Embryonic facial prominence (tissue), 1 donor: ENCODE data around the gene PDZD7.

Experiments used
- DNase-seq: peaks from one replicate; pipeline ENCODE4 v3.0.0-alpha.2; 2016; ENCODE audit errors: extremely low spot score

Gene PDZD7

DNA sequence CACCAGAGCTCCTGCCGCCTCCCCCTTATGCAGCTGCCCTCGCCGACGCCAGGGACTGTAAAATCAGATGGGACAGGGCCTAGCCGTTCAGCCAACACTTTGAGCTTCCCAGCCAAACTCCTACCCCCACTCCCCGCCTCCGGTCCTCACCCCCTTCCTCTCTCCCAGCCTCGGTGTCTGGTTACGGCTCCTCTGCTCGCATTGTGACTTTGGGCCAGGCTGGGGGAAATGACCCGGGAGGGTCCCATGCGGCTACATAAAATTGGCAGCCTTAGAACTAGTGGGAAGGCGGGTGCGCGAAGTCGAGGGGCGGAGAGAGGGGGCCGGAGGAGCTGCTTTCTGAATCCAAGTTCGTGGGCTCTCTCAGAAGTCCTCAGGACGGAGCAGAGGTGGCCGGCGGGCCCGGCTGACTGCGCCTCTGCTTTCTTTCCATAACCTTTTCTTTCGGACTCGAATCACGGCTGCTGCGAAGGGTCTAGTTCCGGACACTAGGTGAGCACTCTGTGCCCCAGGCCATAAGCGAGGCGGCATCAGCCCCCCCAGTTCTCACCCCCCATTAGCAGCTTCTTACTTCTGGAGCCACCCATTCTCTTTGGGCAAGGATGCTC is 30.8 kb upstream of the PDZD7 start, which contains the start of gene KAZALD1:
KAZALD1 (plus strand) TSS at position 366 of the 608 bp plus-strand sequence. CDS start 604 bp downstream, outside the sequence.
- DNase-seq: peak; percentile 78

DNA sequence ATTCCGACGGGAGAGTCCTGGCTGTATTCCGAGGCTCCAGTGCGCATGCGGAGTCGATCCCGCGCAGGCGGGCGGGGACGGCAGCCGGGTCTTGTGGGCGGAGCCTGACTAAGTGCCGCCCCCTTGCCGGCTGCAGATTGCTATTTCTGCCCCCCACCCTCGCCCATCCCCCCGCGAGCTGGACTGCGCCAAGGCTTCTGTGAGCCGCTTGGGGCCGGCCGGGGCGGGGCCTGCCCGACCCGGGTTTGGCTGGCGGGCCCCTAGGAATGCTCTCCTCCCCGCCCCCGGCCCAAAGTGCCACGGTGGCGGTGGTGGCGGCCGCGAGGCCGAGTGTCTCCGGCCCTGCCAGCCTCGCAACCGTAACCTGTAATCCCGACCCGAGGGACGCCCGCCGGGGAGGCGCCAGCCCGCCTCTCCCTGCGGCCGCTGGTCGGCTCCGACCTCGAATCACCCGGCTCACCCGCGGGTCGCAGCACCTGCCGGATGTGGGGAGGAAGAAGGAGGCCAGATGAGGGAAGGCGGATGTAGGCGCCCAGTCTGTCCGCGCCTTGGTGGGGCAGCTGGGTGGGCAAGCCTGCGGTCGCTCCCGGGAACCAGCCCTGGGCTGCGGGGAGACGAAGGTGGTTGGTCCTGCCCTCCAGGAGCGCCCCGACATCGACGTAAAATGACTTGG is 30.2 kb upstream of the PDZD7 start:
- peak; percentile 82 for DNase-seq

DNA sequence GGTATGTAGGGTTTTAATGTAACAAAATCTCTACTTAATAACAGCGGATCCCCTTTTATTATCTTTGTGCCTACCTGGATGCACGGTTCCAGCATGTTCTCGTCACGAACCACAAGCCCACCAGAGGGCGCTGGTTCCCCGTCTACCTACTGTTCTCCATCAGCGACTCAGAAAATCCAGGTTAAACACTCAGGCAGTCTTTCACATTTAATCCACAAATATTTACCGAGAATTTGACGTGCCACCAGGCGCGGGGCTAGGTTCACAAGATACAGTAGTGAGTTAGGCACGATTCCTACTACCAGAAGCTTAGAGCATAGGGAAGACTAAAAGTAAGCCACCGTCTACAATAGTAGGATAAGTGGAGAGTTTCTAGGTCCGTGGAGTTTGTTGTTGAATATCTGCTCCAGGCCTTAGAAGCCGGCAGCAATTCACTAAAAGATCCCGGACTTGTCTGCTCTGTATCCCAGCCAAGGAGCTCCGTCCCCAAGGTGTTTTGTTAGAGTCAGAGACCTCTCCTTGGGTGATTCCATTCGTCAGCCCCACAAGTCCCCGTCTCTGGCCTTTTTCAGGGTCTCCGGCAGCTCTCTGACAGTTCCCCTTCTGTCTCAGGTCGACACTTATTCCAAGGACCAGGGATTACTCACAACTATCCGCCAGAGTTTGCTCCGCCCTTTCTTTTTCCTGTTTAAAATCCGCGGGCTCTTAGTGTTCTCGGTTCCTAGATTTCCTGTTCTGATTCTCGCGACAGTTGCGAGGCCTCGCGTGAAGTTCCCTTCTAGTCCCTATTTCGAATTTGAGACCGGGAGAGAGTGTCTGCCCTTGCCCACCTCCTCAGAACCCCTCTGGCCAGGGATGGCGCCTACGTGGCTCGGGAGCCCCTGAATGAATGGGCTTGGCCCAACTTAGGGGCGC is 29.4 kb upstream of the PDZD7 start:
- peak; percentile 93 for DNase-seq

DNA sequence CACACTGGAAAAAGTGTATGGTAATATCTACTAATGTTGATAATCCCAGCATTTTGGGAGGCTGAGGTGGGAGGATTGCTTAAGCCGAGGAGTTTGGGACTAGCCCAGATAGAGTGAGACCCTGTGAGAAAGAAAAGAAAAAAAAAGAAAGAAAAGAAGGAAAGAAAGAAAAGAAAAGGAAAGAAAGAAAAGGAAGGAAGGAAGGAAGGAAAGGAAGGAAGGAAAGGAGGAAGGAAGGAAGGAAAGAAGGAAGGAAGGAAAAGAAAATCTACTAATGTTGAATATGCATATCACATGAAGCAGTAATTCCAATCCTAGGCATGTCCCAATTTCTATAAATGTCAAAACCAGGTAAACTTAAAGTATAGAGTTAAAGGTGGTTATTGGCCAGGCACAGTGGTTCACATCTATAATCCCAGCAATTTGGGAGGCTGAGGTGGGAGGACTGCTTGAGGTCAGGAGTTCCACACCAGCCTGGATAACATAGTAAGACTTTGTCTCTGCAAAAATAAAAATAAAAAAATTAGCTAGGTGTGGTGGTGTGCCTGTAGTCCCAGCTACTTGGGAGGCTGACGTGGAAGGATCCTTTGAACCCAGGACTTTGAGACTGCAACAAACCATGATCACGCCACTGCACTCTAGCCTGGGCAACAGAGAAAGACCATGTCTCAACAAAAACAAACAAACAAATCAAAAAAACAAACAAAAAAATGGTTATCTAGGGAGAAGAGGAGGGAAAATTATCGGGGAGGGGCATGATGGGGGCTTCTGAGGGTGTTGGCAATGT is 25.6 kb upstream of the PDZD7 start:
- no peak for DNase-seq

DNA sequence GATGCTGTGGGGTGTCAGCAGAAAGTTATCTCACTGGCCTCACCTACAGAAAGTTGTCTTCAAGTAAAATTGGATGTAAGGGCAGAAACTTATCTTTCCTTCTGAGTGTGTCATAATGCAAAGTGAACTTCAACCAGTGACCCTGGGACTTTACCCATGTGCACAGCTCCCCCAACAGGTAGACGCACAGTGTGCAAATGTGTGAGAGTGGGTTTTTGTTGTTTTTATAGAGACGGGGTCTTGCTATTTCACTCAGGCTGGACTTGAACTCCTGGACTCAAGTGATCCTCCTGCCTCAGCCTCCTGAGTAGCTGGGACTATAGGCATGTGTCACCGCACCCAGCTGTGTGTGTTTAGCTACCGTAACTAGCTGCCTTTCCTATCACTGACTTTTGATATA is 24.5 kb upstream of the PDZD7 start:
- no peak for DNase-seq

DNA sequence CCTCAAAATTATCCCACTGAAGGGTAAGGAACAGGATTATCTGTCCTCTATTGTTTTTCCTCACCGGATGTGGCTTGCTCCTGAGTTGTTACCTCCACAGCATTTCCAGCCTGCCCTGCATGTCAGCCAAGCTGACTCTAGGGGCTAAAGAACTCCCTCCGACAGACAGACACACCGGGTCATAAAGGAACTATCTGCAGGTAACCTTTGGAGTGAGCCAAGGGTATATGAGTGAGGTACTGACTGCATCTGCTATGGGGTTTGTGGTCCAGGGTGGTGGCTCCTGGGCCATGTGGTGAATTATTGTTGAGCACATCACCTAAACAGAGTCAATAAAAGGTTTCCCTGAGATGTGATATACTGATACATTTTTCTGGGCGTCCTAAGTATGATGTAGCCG is 23.9 kb upstream of the PDZD7 start:
- no peak for DNase-seq

DNA sequence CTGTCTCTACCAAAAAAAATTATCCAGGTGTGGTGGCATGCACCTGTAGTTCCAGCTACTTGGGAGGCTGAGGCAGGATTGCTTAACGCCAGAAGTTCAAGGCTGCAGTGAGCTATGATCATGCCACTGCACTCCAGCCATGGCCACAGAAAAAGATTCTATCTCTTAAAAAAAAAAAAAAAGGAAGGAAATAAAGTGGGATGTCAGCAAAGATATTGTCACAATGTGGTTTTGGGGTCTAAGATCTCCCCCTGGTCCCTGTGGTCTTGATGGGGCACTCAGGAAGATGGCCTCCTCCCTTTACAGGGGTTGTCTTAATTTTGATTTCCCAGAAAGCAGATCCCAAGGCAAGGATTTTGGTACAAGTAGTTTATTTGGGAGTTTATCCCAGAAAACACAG is 23.4 kb upstream of the PDZD7 start:
- DNase-seq: no peak

DNA sequence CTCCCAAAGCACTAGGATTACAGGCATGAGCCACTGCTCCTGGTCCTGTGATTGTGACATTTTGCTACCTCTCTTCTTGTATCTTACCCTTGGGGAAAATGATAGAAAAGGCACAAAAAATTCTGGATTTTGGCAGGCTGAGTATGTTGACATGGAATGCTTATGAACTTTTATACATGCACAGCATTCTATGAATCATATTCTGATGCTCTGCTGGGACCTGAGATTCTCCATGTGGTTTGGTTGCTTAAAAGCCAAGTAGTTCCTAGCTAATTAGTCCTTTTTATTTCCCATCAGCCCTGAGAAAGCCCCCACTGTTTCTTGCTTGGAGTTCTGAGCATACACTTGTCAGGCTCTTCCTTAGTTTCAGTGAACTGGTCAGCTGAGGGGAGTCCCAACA is 22.6 kb upstream of the PDZD7 start:
- DNase-seq: no peak

DNA sequence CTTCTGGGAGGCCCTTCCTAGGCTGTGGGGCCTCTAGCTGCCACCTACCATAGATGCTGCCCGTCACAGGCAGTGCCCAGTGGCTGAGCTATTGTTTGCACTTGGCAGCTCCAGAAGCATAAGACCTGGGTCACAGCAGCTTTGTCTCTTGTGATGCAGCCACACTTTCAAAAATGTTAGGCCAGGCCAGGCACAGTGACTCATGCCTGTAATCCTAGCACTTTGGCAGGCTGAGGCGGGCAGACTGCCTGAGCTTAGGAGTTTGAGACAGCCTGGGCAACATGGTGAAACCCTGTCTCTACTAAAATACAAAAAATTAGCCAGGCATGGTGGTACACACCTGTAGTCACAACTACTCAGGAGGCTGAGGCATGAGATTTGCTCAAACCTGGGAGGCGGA is 21.4 kb upstream of the PDZD7 start:
- no peak for DNase-seq

DNA sequence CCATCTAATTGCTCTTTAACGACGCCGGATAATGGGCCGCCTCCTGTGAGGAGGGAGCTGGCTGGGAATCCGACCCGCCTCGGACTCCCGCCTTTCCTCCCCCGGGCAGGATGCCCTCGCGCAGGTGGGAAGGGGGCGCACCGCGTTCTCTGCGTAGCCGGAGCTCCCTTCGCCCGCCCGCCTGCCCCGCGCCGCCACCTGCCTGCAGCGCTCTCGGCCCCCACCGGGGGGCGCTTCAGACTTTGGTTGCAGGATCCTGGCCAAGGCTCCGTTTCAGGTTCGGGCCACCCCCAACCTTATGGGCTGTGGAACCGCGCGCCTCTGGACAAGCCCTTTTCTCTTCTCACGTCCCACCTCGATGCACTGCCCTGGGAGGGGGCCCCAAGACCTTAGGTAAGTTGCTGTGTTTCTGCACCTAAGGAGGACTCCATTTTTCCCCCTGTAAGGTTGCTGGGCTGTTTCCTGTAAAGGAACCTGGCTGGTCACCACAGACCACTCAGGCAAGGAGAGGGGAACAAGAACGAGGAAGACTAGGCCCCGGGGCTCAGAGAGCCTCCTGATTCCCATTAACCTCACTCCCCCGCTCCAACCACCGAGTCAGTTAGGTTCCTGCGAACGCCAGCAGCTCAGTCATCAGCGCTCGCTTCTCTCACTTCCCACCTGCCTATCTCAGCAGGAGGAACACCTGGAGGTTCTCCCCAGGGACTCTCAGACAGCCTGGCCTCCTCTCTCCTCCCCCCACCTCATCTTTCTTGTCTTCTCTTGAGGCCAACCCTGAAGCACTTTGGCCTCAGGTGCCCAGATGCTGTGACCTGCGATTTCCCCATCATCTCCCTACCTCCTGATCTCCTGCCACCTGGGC is 19.5 kb upstream of the PDZD7 start:
- no peak for DNase-seq

DNA sequence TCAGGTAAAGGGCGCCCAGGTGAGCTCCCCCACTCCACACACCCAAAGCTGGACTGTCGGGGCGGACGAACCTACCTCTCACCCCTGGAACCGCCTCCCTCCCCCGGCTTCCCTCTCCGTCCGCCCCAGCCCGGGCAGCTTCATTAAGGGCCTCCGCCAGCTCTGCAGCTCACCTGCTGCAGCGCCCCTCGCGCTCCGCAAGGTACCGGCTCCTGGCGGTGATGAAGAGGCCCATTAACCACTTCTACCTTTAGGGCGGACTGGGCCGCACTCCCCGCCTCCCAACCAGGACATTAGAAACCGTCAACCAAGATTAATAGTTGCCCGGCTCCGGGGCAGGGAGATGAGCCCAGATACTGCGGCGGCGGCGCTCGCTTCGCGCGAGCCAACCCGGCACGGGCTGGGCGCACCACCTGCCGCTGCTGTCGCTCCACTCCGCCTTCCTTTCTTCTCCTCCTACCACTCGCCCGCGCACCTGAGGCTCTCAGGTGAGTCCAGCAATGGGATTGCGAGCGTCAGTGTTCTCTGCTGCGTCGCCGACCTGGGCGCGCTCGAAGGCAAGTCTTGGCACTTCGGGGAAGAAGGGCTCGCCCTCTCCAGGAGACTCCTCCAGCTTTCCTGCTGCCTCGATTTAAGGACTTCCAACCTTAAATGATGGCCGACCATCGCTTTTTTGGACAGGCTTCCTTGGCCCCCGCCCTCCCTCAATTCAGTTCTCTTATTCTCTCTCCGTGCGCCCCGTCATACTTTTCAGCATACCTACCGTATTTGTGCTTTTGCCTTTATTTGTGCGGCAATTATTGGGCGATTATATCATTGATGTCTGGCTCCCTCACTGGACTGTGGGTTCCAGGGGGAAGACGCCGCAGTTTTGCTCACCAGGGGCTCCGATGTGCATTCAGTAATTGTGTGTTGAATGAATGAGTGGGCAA is 17.3 kb upstream of the PDZD7 start:
- no peak for DNase-seq

DNA sequence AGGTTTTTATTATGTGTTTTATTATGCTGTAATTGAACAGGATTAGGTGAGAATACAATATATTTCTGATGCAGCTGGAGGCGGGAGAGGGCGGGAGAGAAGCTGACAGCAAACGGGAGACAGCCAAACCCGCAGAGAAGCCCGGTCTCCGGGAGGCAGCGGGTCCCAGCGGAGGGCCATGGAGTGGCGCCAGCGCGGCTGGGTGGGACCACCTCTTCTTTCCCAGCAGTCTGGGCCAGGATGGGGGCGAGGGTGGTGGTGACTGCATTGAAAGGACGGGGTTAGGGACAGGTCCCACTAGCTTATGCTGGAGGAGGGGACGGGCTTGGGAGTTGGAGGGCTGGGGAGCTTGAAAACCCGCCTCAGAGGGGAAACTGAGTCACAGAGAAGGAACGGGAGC is 16.3 kb upstream of the PDZD7 start:
- DNase-seq: no peak

DNA sequence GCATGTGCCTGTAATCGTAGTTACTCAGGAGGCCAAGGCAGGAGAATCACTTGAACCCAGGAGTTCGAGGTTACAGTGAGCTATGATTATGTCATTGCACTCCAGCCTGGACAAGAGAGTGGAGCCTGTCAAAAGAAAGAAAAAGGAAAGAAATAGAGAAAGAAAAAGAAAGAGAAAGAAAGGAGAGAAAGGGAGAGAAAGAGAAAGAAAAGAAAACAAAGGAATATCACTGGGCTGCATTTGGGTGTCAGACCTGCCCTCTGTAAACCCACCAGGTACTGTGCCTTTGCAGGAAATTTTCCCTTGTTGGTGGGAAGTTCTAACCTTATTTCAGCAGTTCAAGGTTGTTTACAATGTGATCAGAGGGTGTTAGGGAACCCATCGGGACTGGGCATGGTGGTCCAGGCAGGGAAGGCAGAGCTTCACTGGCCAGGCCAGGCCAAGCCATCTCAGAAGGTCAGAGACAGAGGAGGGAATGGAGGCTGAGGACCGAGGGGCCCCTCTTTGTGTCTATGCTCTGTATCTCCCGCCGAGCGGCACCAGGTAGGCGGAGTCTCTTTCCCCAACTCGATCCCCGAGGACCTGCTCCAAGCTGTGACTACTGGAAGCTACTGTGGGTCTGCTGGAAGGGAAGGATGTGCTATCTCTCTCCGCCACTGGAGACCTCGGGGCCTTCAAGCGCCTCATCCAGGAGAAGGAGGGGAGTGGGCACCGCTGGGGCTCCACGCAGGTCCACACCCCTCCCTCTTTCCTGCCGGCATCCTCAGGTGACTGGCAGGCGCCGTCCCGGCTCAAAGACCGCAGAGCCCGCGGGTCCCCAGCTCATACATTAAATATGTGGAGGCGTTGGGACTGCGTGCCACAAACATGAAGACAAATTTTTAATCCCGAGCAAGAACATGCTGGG is 15.7 kb upstream of the PDZD7 start:
- no peak for DNase-seq

DNA sequence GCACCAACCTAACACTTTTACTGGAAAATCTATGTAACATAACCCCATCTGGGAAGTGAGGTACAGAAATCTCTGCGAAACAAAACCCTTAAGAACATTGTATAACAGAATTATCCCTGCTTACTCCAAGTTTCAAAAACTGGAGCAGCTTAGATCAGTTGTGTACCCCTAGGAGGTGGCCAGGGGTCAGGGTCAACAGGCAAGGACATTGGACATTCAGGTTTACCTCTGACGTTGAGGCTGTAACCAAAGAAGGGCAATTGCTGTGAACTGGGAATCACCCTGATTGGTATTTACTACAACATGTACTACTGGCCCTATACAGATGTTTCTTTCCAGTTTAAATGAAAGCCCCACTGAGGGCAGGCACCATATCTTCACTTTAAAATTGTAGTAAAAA is 13.2 kb upstream of the PDZD7 start:
- no peak for DNase-seq

DNA sequence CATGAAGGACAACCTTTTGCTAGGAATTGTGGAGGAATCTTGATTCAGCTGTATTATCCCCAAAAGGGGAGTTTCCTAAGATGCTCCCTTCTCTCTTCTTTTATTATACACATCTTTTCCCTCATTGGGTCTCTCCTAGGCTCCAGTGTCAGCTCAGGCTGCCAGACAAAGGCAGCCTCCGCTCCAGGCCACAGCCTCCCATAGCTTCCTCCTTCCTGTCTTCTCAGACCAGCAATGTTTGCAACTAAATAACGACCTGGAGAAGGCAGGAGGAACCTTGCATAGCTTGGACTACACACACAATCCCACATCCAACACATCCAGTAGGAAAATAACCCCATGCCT is 12.4 kb upstream of the PDZD7 start:
- no peak for DNase-seq

DNA sequence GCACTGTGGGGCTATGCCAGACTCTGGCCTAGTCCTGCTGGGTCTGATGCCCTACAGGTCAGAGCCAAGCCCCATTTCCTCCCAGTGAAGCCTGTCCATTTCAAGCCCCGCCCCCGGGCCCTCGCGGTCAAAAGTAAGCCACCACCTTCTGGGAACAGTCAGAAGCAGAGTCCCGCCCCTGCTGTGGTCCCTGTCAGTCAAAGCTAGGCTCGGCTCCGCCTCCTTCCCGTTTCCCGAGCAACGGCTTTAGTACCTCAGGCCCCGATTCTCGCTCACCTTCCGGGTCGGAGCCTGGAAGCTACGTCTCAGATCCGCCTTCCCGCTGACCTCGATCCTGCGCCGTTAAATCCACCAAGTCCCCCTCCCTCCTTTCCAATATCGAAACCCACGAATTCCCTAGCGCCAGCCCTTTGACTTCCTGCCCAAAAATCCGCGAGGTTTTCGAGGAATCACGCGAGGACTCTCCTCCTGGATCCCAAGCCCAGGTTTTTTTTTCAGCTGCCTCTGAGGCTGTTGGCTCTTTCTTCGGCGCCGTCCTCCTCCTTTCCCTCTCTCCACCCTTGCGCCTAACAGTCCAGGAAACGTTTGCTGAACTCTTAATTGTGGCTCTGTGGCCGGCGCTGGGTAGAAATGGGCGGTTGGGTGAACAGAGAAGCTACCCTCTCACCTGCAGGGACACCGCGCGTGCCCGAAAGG is 11.9 kb upstream of the PDZD7 start:
- DNase-seq: peak; percentile 75

DNA sequence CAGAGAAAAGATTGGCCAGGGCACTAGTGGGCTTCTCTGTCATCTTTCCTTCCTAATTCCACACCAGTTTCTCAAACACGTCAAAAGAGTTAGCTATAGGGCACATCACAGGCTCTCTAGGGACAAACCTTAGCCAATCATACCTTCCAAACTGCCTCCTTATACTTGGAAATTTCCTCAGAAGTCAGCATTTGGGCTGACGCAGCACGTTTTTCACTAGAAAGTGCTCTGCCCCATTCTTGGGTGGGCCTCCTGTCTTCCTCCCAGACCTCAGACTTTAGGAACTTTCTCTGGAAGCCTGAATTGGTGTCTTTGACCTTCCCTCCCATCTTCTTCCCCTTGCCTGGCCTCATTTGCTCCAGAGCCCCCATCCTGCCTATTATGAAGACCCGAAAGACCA is 11.2 kb upstream of the PDZD7 start:
- DNase-seq: no peak

DNA sequence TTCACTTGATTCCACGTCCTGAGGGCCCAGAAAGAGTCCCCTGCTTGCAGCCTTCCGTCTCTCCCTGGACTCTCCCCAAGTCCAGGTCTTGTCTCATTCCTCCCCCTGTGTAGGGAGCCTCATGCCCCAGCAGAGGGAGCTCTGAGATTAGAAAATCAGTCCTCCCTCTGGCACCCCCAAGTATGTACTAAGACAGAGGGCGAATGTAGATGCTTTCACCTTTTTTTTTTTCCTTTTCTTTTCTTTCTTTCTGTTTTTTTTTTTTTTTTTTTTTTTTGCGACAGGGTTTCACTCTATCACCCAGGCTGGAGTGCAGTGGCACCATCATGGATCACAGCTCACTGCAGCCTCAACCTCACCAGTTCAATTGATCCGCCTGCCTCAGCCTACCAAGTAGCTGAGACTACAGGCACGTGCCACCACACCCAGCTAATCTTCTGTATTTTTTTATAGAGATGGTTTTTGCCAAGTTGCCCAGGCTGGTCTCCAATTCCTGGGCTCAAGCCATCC is 10.4 kb upstream of the PDZD7 start:
- DNase-seq: no peak
